ENCODE data around the gene PARP6.

DNA sequence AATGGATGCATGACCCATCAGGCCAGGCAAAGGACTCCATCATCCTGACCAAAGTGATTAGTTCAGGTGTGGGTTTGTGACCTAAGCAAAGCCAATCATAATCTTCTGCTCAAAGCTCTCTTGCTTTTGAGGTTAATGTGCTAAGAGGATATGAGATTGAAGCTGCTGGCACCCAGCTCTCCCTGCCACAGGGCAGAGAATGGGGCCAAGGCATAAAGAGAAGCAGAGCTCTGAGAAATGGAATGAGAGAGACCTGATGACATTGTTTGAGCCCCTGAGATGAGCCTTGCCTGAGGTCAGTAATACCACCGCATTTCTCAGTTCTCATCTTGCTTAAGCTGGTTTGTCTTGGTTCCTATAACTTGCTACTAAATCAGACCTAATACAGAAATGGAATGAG is 6.4 kb upstream of the PARP6 start:
- TF ChIP-seq, protein P1, sequence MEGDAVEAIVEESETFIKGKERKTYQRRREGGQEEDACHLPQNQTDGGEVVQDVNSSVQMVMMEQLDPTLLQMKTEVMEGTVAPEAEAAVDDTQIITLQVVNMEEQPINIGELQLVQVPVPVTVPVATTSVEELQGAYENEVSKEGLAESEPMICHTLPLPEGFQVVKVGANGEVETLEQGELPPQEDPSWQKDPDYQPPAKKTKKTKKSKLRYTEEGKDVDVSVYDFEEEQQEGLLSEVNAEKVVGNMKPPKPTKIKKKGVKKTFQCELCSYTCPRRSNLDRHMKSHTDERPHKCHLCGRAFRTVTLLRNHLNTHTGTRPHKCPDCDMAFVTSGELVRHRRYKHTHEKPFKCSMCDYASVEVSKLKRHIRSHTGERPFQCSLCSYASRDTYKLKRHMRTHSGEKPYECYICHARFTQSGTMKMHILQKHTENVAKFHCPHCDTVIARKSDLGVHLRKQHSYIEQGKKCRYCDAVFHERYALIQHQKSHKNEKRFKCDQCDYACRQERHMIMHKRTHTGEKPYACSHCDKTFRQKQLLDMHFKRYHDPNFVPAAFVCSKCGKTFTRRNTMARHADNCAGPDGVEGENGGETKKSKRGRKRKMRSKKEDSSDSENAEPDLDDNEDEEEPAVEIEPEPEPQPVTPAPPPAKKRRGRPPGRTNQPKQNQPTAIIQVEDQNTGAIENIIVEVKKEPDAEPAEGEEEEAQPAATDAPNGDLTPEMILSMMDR (IDR thresholded peaks at IDR 0.05; ENCODE audit: poor library complexity, severe bottlenecking), result no peak
- no peak for TF ChIP-seq EZH2 (IDR thresholded peaks at IDR 0.05; ENCODE audit: borderline replicate concordance, insufficient read depth, low read length, poor library complexity, severe bottlenecking)
- TF ChIP-seq RAD21 (conservative IDR thresholded peaks at IDR 0.05), result no peak
- TF ChIP-seq, protein P2, sequence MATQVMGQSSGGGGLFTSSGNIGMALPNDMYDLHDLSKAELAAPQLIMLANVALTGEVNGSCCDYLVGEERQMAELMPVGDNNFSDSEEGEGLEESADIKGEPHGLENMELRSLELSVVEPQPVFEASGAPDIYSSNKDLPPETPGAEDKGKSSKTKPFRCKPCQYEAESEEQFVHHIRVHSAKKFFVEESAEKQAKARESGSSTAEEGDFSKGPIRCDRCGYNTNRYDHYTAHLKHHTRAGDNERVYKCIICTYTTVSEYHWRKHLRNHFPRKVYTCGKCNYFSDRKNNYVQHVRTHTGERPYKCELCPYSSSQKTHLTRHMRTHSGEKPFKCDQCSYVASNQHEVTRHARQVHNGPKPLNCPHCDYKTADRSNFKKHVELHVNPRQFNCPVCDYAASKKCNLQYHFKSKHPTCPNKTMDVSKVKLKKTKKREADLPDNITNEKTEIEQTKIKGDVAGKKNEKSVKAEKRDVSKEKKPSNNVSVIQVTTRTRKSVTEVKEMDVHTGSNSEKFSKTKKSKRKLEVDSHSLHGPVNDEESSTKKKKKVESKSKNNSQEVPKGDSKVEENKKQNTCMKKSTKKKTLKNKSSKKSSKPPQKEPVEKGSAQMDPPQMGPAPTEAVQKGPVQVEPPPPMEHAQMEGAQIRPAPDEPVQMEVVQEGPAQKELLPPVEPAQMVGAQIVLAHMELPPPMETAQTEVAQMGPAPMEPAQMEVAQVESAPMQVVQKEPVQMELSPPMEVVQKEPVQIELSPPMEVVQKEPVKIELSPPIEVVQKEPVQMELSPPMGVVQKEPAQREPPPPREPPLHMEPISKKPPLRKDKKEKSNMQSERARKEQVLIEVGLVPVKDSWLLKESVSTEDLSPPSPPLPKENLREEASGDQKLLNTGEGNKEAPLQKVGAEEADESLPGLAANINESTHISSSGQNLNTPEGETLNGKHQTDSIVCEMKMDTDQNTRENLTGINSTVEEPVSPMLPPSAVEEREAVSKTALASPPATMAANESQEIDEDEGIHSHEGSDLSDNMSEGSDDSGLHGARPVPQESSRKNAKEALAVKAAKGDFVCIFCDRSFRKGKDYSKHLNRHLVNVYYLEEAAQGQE (IDR thresholded peaks at IDR 0.05; ENCODE audit: borderline replicate concordance), result no peak
- no peak for TF ChIP-seq EP300 (conservative IDR thresholded peaks at IDR 0.05; ENCODE audit: poor library complexity, severe bottlenecking)

All from neural cell (in vitro differentiated cells).